Stimulated activated CD8-positive, alpha-beta memory T cell treated with anti-CD3 and anti-CD28 coated beads, Interleukin-2, amount 100 ng/mL, for 48 hours (primary cell): Measurements from ENCODE around the gene TBC1D30.

Source experiments
- DNase-seq, 2 donors: peaks; one replicate each; pipeline ENCODE4 v3.0.0-alpha.2; 2020; ENCODE audit warnings: low read depth in 2 of 2

Gene TBC1D30

GRCh38 chr12:64911081-64911480 is 86.6 kb downstream of the TBC1D30 start:
- no peak for DNase-seq

- DNase-seq, result no peak
Observed at GRCh38 chr12:64911912-64912311, 87.5 kb downstream of the TBC1D30 start.

- no peak for DNase-seq
Observed at GRCh38 chr12:64912516-64913255, 88.2 kb downstream of the TBC1D30 start.

GRCh38 chr12:64915242-64915641 is 90.8 kb downstream of the TBC1D30 start:
- no peak for DNase-seq

GRCh38 chr12:64916411-64917261 is 92.2 kb downstream of the TBC1D30 start:
- no peak for DNase-seq

GRCh38 chr12:64918344-64918743 is 93.9 kb downstream of the TBC1D30 start:
- no peak for DNase-seq

GRCh38 chr12:64918801-64919200 is 94.4 kb downstream of the TBC1D30 start:
- no peak for DNase-seq

GRCh38 chr12:64922853-64923252 is 98.4 kb downstream of the TBC1D30 start:
- DNase-seq, result no peak

GRCh38 chr12:64923536-64923935 is 99.1 kb downstream of the TBC1D30 start:
- no peak for DNase-seq
